B cell (primary cell): ENCODE measurements around the gene COL6A5. TPM values are rescaled to one million over a fixed set of nuclear protein-coding genes. Genes with fewer than 3 reads are reported as not detected.

Source experiments
- ATAC-seq: fragments of 200-7000 bp; cut with Tn5 transposase; one replicate; pipeline ENCODE4 v1.10.0; 2021; ENCODE audit warnings: low read depth, mild to moderate bottlenecking, moderate number of reproducible peaks, moderate library complexity
- CTCF ChIA-PET: fragments of 350-600 bp; sonication (Branson Sonifier 250); formaldehyde crosslinking; loops from one replicate; lab custom pipeline; 2021; ENCODE audit warnings: antibody characterized with exemption, inconsistent platforms; lab: Charles Lee
- POLR2A ChIA-PET: fragments of 350-600 bp; sonication (Branson Sonifier 250); formaldehyde crosslinking; loops from one replicate; lab custom pipeline; 2021; ENCODE audit warnings: antibody characterized with exemption; lab: Charles Lee
- DNase-seq: peaks from one replicate; pipeline ENCODE4 v3.0.0; 2013
- H2AFZ ChIP-seq: 2 replicates; pipeline ENCODE4 v1.6.1; 2012; ENCODE audit warnings: mild to moderate bottlenecking, low read depth, low read length; ENCODE audit not compliant: insufficient read depth, poor library complexity, severe bottlenecking
- H3K27ac ChIP-seq, 2 donors: 1 replicate in 1 of 2; 2 replicates in 1 of 2; pipeline ENCODE4 v1.5.1; 2012 to 2013; ENCODE audit warnings: low read length in 2 of 2, mild to moderate bottlenecking in 2 of 2, moderate library complexity in 1 of 2
- H3K27me3 ChIP-seq, 4 experiments: fragments of 200-600 bp in 1 of 4; sonication (generic) in 1 of 4; replicated peaks in 1 of 4; 1 replicate in 2 of 4; 2 replicates in 2 of 4; pipeline versions ENCODE4 v1.6.1 to v1.7.0; 2013 to 2016; ENCODE audit warnings: low read length in 3 of 4, mild to moderate bottlenecking in 2 of 4, mixed read lengths in 1 of 4, moderate library complexity in 1 of 4; ENCODE audit not compliant: insufficient read depth in 4 of 4, control insufficient read depth in 3 of 4; ENCODE audit errors: control extremely low read depth in 1 of 4
- H3K36me3 ChIP-seq, 2 experiments: replicated peaks in 1 of 2; 1 replicate in 1 of 2; 2 replicates in 1 of 2; pipeline versions ENCODE4 v1.6.1 to v1.7.1; 2013; ENCODE audit warnings: low read length in 1 of 2; ENCODE audit not compliant: insufficient read depth in 2 of 2, control insufficient read depth in 1 of 2; ENCODE audit errors: control extremely low read depth in 1 of 2, extremely low read depth in 1 of 2
- H3K4me1 ChIP-seq, 2 donors: fragments of 200-600 bp in 1 of 2; sonication (generic) in 1 of 2; 1 replicate in 1 of 2; 2 replicates in 1 of 2; pipeline versions ENCODE4 v1.5.1 to v1.6.1; 2013 to 2017; ENCODE audit warnings: low read length in 2 of 2; ENCODE audit not compliant: control insufficient read depth in 2 of 2, insufficient read depth in 2 of 2
- H3K4me2 ChIP-seq: replicated peaks from 2 replicates; pipeline ENCODE3; 2012; ENCODE audit warnings: mild to moderate bottlenecking, low read depth, low read length; ENCODE audit not compliant: poor library complexity, severe bottlenecking
- H3K4me3 ChIP-seq, 5 experiments: fragments of 200-600 bp in 1 of 5; sonication (generic) in 1 of 5; 1 replicate in 3 of 5; 2 replicates in 2 of 5; pipeline versions ENCODE4 v1.5.1 to v1.7.0; 2011 to 2016; ENCODE audit warnings: low read length in 4 of 5, mild to moderate bottlenecking in 4 of 5, low read depth in 2 of 5, control low read depth in 1 of 5, moderate library complexity in 1 of 5; ENCODE audit not compliant: insufficient read depth in 1 of 5; ENCODE audit errors: control extremely low read depth in 1 of 5, extremely low read depth in 1 of 5
- H3K79me2 ChIP-seq: fragments of 200-600 bp; sonication (generic); one replicate; pipeline ENCODE4 v1.6.0; 2016; ENCODE audit warnings: low read length; ENCODE audit not compliant: control insufficient read depth, insufficient read depth
- H3K9ac ChIP-seq: fragments of 200-600 bp; sonication (generic); 2 replicates; pipeline ENCODE4 v1.6.1; 2017; ENCODE audit warnings: mild to moderate bottlenecking, low read length, moderate library complexity
- H3K9me3 ChIP-seq, 3 donors: one replicate each; pipeline versions ENCODE4 v1.6.1 to v1.7.1; 2013; ENCODE audit warnings: low read length in 2 of 3; ENCODE audit not compliant: control insufficient read depth in 2 of 3, insufficient read depth in 1 of 3; ENCODE audit errors: control extremely low read depth in 1 of 3
- H4K20me1 ChIP-seq: 2 replicates; pipeline ENCODE4 v1.6.0; 2012; ENCODE audit warnings: mild to moderate bottlenecking, low read length; ENCODE audit not compliant: insufficient read depth, control insufficient read depth, poor library complexity, severe bottlenecking
- H3K27ac Mint-ChIP-seq: one replicate; pipeline ENCODE4 v1.8.0; 2021; ENCODE audit warnings: mixed read lengths
- H3K27me3 Mint-ChIP-seq: one replicate; pipeline ENCODE4 v1.8.0; 2021; ENCODE audit warnings: mixed read lengths
- H3K4me1 Mint-ChIP-seq: one replicate; pipeline ENCODE4 v1.8.0; 2021; ENCODE audit warnings: mixed read lengths
- H3K4me3 Mint-ChIP-seq: one replicate; pipeline ENCODE4 v1.8.0; 2021; ENCODE audit warnings: mixed read lengths
- H3K9me3 Mint-ChIP-seq: one replicate; pipeline ENCODE4 v1.8.0; 2022; ENCODE audit warnings: mixed read lengths; ENCODE audit not compliant: insufficient read depth
- EZH2 ChIP-seq: IDR thresholded peaks from 2 replicates; pipeline ENCODE4 v1.6.1; 2012; ENCODE audit warnings: borderline replicate concordance, low read depth, mild to moderate bottlenecking, moderate library complexity, low read length; ENCODE audit not compliant: insufficient read depth, poor library complexity, severe bottlenecking
- WGBS: methylation state at CpG from one replicate; pipeline ENCODE4 v1.1.5; 2013; ENCODE audit warnings: missing lambda C conversion rate; ENCODE audit not compliant: insufficient coverage; 5-methylcytosine and 5-hydroxymethylcytosine counted together
- intact Hi-C: fragments of 100-400 bp; cut with micrococcal nuclease; formaldehyde crosslinking; loops from one replicate; pipeline ENCODE4 v1.10.0; 2022
- polyA minus RNA-seq: library from RNA; depleted of rRNA, polyadenylated mRNA; stranded (reverse); fragments of >200 nt; gene quantifications from 2 replicates; pipeline ENCODE4 v1.2.3, GENCODE V29; 2012
- polyA plus RNA-seq: library from polyadenylated mRNA; depleted of rRNA; stranded (reverse); fragments of >200 nt; gene quantifications from 2 replicates; pipeline ENCODE4 v1.2.3, GENCODE V29; 2012
- total RNA-seq, 2 donors: library from RNA; stranded (reverse); fragments of 120-200 nt in 1 of 2; gene quantifications; 1 replicate in 1 of 2; 2 replicates in 1 of 2; pipeline versions ENCODE4 v1.2.3 to v1.2.4, GENCODE V29; 2013 to 2022
- TF ChIP-seq, protein P1 (sequence below): fragments of 200-600 bp; IDR thresholded peaks from one replicate; pipeline ENCODE4 v1.8.0; 2022; ENCODE audit warnings: antibody characterized with exemption, mild to moderate bottlenecking

The COL6A5 gene, protein sequence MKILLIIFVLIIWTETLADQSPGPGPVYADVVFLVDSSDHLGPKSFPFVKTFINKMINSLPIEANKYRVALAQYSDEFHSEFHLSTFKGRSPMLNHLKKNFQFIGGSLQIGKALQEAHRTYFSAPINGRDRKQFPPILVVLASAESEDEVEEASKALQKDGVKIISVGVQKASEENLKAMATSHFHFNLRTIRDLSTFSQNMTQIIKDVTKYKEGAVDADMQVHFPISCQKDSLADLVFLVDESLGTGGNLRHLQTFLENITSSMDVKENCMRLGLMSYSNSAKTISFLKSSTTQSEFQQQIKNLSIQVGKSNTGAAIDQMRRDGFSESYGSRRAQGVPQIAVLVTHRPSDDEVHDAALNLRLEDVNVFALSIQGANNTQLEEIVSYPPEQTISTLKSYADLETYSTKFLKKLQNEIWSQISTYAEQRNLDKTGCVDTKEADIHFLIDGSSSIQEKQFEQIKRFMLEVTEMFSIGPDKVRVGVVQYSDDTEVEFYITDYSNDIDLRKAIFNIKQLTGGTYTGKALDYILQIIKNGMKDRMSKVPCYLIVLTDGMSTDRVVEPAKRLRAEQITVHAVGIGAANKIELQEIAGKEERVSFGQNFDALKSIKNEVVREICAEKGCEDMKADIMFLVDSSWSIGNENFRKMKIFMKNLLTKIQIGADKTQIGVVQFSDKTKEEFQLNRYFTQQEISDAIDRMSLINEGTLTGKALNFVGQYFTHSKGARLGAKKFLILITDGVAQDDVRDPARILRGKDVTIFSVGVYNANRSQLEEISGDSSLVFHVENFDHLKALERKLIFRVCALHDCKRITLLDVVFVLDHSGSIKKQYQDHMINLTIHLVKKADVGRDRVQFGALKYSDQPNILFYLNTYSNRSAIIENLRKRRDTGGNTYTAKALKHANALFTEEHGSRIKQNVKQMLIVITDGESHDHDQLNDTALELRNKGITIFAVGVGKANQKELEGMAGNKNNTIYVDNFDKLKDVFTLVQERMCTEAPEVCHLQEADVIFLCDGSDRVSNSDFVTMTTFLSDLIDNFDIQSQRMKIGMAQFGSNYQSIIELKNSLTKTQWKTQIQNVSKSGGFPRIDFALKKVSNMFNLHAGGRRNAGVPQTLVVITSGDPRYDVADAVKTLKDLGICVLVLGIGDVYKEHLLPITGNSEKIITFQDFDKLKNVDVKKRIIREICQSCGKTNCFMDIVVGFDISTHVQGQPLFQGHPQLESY (N-terminal part only)
- total RNA-seq: not detected in 2 replicates
- not detected for total RNA-seq (2013)
- not detected in 2 replicates for polyA plus RNA-seq
- not detected in 2 replicates for polyA minus RNA-seq

DNA sequence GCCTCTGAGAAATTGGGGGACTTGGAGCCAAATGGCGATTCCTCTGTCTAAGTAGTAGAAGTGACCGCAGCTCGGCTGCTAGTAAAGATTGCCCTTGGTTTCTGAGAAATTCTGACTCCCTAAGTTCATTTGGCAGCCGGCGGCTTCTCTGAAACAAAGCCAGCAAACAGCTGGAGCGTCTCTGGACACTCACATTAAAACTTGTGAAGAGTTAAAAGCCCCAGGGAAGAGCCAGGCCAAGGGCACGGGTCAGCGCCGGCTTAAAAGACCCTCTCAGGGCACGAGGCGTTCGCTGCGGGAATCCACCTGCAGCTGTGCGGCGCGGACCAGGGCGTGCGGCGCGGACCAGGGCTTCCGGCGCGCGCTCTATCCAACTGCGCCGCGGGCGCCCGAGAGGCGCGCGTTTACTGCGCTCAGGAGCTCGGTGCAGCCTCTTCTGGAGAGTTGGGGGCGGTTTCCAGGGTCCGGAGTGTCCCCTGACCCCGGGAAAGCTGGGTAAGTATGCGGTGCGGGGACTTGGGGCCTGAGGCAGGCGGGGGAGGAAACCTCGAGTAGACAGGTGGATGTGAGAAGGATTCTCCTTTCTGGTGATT, at the start of gene COL6A5:
Gene COL6A5 (plus strand): TSS at position 186 of the 593 bp plus-strand sequence. CDS start 27,967 bp downstream, outside the sequence.
- H3K4me3 Mint-ChIP-seq: no peak within 1 kb of the TSS
- Histone ChIP-seq H4K20me1 (no peaks in the 10 kb centered on the region), H3K4me1 (no peaks in the 10 kb centered on the region), H3K27me3 (peaks cover 0 to 15% (median 13%) of the 10 kb centered on the region in 4 experiments), H3K4me3 (no peak within 1 kb of the TSS), H3K36me3 (no peaks in the 10 kb centered on the region), H3K9me3 (peaks cover 0 to 5% (median 2%) of the 10 kb centered on the region in 3 donors), H2AFZ (no peak within 1 kb of the TSS), H3K9ac (no peak within 1 kb of the TSS), H3K4me2 (no peak within 1 kb of the TSS), H3K27ac (no peak within 1 kb of the TSS), H3K79me2 (no peaks in the 10 kb centered on the region)
- POLR2A ChIA-PET: no interaction called here
- no peaks in the 10 kb centered on the region for H3K4me1 Mint-ChIP-seq
- no peaks in the 10 kb centered on the region for H3K9me3 Mint-ChIP-seq
- CTCF ChIA-PET: no interaction called here
- WGBS: 8% methylated on average over 39 of the region's 41 CpGs
- peaks cover 43% of the 10 kb centered on the region for H3K27me3 Mint-ChIP-seq
- TF ChIP-seq, protein P1, sequence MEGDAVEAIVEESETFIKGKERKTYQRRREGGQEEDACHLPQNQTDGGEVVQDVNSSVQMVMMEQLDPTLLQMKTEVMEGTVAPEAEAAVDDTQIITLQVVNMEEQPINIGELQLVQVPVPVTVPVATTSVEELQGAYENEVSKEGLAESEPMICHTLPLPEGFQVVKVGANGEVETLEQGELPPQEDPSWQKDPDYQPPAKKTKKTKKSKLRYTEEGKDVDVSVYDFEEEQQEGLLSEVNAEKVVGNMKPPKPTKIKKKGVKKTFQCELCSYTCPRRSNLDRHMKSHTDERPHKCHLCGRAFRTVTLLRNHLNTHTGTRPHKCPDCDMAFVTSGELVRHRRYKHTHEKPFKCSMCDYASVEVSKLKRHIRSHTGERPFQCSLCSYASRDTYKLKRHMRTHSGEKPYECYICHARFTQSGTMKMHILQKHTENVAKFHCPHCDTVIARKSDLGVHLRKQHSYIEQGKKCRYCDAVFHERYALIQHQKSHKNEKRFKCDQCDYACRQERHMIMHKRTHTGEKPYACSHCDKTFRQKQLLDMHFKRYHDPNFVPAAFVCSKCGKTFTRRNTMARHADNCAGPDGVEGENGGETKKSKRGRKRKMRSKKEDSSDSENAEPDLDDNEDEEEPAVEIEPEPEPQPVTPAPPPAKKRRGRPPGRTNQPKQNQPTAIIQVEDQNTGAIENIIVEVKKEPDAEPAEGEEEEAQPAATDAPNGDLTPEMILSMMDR: no peak
- no peak for TF ChIP-seq EZH2
- intact Hi-C loops: no loop called here
- ATAC-seq: no peak
- H3K27ac Mint-ChIP-seq: no peak within 1 kb of the TSS
- no peak for DNase-seq
